ENCODE results near the gene ARL6IP6. TPM values are rescaled to one million over a fixed set of nuclear protein-coding genes. Genes with fewer than 3 reads are reported as not detected.

ARL6IP6 gene
- total and polyA plus RNA-seq, 10 of the 15 experiments (the other 5 are each of a cell fraction or from before 2014, with no cell fraction given) = 15.8 to 87.3 (median 28.4) TPM

DNA sequence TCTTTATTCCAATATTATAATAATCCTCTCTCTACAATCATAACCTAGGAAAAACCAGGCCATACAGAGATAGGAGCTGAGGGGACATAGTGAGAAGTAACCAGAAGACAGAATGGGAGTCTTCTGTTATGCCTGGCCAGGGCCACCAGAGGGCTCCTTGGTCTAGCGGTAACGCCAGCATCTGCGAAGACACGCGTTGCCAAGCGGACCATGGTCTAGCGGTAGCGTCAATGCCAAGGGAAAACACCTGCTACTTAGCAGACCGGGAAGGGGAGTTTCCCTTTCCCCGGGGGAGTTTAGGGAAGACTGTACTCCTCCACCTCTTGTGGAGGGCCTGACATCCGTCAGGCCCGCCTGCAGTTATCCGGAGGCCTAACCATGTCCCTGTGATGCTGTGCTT is 36.6 kb downstream of the ARL6IP6 start (continued):
- TF ChIP-seq HDGF (IDR thresholded peaks at IDR 0.05) = no peak
- TF ChIP-seq SPI1 (IDR thresholded peaks at IDR 0.05; ENCODE audit: borderline replicate concordance, insufficient read depth, low read depth, low read length) = no peak
- TF ChIP-seq, protein P1, sequence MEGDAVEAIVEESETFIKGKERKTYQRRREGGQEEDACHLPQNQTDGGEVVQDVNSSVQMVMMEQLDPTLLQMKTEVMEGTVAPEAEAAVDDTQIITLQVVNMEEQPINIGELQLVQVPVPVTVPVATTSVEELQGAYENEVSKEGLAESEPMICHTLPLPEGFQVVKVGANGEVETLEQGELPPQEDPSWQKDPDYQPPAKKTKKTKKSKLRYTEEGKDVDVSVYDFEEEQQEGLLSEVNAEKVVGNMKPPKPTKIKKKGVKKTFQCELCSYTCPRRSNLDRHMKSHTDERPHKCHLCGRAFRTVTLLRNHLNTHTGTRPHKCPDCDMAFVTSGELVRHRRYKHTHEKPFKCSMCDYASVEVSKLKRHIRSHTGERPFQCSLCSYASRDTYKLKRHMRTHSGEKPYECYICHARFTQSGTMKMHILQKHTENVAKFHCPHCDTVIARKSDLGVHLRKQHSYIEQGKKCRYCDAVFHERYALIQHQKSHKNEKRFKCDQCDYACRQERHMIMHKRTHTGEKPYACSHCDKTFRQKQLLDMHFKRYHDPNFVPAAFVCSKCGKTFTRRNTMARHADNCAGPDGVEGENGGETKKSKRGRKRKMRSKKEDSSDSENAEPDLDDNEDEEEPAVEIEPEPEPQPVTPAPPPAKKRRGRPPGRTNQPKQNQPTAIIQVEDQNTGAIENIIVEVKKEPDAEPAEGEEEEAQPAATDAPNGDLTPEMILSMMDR (IDR thresholded peaks at IDR 0.05 in 2 of 3, conservative IDR thresholded peaks at IDR 0.05 in 1 of 3; ENCODE audit: control insufficient read depth in 2 of 3, extremely low read depth in 1 of 3, insufficient read depth in 1 of 3, low read depth in 3 of 3, low read length in 3 of 3) = peak; percentile 35 to 66 (median 60); a peak in 5 of 6 replicates
- TF ChIP-seq RFX5 (IDR thresholded peaks at IDR 0.05; ENCODE audit: low read depth, low read length) = no peak
- TF ChIP-seq CBFB (IDR thresholded peaks at IDR 0.05; ENCODE audit: low read depth) = no peak
- no peak for TF ChIP-seq PML (IDR thresholded peaks at IDR 0.05; ENCODE audit: low read length)
- TF ChIP-seq EZH2 (IDR thresholded peaks at IDR 0.05; ENCODE audit: borderline replicate concordance, control insufficient read depth, low read depth, low read length) = no peak
- no peak for TF ChIP-seq RB1 (IDR thresholded peaks at IDR 0.05; ENCODE audit: borderline replicate concordance)
- TF ChIP-seq NFXL1 (IDR thresholded peaks at IDR 0.05; ENCODE audit: borderline replicate concordance) = no peak
- TF ChIP-seq ZNF207 (IDR thresholded peaks at IDR 0.05; ENCODE audit: borderline replicate concordance) = no peak
- TF ChIP-seq SRF (IDR thresholded peaks at IDR 0.05; ENCODE audit: low read depth in 2 of 2, low read length in 2 of 2) = no peak
- peak in 1 of 2 experiments; percentile 56; a peak in 2 of 4 replicates for TF ChIP-seq BHLHE40 (IDR thresholded peaks at IDR 0.05; ENCODE audit: borderline replicate concordance in 1 of 2, low read depth in 2 of 2, low read length in 1 of 2)
- TF ChIP-seq, protein P2, sequence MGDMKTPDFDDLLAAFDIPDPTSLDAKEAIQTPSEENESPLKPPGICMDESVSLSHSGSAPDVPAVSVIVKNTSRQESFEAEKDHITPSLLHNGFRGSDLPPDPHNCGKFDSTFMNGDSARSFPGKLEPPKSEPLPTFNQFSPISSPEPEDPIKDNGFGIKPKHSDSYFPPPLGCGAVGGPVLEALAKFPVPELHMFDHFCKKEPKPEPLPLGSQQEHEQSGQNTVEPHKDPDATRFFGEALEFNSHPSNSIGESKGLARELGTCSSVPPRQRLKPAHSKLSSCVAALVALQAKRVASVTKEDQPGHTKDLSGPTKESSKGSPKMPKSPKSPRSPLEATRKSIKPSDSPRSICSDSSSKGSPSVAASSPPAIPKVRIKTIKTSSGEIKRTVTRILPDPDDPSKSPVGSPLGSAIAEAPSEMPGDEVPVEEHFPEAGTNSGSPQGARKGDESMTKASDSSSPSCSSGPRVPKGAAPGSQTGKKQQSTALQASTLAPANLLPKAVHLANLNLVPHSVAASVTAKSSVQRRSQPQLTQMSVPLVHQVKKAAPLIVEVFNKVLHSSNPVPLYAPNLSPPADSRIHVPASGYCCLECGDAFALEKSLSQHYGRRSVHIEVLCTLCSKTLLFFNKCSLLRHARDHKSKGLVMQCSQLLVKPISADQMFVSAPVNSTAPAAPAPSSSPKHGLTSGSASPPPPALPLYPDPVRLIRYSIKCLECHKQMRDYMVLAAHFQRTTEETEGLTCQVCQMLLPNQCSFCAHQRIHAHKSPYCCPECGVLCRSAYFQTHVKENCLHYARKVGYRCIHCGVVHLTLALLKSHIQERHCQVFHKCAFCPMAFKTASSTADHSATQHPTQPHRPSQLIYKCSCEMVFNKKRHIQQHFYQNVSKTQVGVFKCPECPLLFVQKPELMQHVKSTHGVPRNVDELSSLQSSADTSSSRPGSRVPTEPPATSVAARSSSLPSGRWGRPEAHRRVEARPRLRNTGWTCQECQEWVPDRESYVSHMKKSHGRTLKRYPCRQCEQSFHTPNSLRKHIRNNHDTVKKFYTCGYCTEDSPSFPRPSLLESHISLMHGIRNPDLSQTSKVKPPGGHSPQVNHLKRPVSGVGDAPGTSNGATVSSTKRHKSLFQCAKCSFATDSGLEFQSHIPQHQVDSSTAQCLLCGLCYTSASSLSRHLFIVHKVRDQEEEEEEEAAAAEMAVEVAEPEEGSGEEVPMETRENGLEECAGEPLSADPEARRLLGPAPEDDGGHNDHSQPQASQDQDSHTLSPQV (IDR thresholded peaks at IDR 0.05) = no peak
- no peak for TF ChIP-seq PAX5 (IDR thresholded peaks at IDR 0.05; ENCODE audit: borderline replicate concordance, low read depth, low read length)
- no peak for TF ChIP-seq TCF3 (IDR thresholded peaks at IDR 0.05; ENCODE audit: borderline replicate concordance, insufficient read depth, low read depth, low read length)
- TF ChIP-seq, protein P3, sequence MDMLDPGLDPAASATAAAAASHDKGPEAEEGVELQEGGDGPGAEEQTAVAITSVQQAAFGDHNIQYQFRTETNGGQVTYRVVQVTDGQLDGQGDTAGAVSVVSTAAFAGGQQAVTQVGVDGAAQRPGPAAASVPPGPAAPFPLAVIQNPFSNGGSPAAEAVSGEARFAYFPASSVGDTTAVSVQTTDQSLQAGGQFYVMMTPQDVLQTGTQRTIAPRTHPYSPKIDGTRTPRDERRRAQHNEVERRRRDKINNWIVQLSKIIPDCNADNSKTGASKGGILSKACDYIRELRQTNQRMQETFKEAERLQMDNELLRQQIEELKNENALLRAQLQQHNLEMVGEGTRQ (IDR thresholded peaks at IDR 0.05; ENCODE audit: borderline replicate concordance, low read depth, low read length) = no peak
- TF ChIP-seq CEBPB (IDR thresholded peaks at IDR 0.05; ENCODE audit: borderline replicate concordance in 1 of 2, low read depth in 2 of 2, low read length in 2 of 2) = no peak
- TF ChIP-seq, protein P4, sequence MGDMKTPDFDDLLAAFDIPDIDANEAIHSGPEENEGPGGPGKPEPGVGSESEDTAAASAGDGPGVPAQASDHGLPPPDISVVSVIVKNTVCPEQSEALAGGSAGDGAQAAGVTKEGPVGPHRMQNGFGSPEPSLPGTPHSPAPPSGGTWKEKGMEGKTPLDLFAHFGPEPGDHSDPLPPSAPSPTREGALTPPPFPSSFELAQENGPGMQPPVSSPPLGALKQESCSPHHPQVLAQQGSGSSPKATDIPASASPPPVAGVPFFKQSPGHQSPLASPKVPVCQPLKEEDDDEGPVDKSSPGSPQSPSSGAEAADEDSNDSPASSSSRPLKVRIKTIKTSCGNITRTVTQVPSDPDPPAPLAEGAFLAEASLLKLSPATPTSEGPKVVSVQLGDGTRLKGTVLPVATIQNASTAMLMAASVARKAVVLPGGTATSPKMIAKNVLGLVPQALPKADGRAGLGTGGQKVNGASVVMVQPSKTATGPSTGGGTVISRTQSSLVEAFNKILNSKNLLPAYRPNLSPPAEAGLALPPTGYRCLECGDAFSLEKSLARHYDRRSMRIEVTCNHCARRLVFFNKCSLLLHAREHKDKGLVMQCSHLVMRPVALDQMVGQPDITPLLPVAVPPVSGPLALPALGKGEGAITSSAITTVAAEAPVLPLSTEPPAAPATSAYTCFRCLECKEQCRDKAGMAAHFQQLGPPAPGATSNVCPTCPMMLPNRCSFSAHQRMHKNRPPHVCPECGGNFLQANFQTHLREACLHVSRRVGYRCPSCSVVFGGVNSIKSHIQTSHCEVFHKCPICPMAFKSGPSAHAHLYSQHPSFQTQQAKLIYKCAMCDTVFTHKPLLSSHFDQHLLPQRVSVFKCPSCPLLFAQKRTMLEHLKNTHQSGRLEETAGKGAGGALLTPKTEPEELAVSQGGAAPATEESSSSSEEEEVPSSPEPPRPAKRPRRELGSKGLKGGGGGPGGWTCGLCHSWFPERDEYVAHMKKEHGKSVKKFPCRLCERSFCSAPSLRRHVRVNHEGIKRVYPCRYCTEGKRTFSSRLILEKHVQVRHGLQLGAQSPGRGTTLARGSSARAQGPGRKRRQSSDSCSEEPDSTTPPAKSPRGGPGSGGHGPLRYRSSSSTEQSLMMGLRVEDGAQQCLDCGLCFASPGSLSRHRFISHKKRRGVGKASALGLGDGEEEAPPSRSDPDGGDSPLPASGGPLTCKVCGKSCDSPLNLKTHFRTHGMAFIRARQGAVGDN (IDR thresholded peaks at IDR 0.05) = no peak
